G401 (cell line): Measurements from ENCODE around the gene MGAT5. TPM values are rescaled to one million over a fixed set of nuclear protein-coding genes. Genes with fewer than 3 reads are reported as not detected.
"Not testable (repeated sequence)": the region's sequence is repeated elsewhere in the genome, so short reads cannot be mapped to it uniquely, and the experiment has no call there.

Experiments used
- DNase-seq: peaks from one replicate; pipeline ENCODE4 v3.0.0-alpha.2; 2015; ENCODE audit warnings: low spot score
- in situ Hi-C: cut with HindIII; loops from 2 replicates; pipeline ENCODE4 v1.10.0; 2016; ENCODE audit warnings: low sequenced_read_pairs, mixed read lengths
- total RNA-seq: library from RNA; depleted of rRNA; stranded (reverse); fragments of >200 nt; shearing (Covaris generic); gene quantifications from 2 replicates; pipeline ENCODE4 v1.2.3, GENCODE V29; 2014

The MGAT5 gene
- total RNA-seq, 1 experiment from 2014 or later = 0.07 TPM

DNA sequence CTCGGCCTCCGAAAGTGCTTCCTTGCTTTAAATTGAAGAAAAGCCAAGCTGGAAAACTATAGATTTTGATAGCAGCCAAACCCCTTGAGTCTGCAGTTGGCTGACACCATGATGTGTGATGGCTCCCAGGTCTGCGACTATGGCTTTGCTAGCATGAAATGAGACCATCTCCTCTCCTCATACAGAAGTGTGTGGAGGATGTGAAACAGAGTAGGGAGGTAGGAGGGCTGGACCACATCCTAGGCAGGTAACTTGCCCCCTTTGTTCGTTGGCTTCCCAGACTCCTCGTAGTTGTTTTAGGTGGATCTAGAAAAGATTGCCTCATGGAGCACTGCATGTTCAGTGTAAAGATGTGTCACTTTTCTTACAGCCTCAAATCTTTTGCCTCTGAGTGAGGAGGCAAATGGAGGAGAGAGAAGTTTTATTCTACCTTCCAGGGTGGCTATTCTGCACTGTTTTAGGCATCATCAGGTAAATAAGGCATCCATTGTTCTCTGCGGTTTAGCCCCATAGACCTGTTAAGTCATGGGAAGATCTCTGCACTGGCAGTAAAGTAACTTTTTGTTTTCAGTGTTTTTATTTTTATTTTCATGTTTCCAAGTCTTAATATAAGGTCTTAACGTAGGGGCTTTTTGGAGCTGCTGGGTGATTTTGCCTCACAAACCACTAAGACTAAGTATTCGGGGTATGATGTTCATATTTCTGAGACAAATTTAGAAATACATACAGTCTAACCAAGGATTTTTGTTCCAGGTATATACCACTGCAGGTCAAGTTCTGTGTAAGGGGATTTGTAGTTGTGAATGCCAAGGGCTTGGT lies 40.1 kb downstream of the MGAT5 start:
- no peak for DNase-seq
- in situ Hi-C loops = no loop called here

GRCh38 chr2:134294598-134294997 lies 40.7 kb downstream of the MGAT5 start:
- in situ Hi-C loops, DNase-seq: not testable (repeated sequence)

DNA sequence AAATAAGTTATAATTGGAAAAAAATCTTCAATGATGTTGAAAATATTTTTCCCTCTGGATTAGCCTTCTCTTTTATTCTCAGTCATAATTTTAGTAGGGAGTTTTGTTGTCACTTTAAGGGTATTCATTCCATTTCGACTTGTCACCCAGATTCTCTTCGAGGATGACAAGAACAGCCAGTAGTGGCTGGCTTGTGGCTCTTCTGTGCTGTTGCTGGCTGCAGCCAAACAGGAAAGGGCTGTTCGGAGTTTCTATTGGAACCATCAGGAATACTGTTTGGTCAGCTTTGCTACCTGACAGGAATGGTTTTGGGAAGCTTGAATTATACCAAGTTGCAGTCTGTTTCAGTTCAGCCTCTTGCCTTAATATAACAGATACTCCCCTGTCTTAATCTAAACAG lies 41.6 kb downstream of the MGAT5 start:
- in situ Hi-C loops = no loop called here
- no peak for DNase-seq

DNA sequence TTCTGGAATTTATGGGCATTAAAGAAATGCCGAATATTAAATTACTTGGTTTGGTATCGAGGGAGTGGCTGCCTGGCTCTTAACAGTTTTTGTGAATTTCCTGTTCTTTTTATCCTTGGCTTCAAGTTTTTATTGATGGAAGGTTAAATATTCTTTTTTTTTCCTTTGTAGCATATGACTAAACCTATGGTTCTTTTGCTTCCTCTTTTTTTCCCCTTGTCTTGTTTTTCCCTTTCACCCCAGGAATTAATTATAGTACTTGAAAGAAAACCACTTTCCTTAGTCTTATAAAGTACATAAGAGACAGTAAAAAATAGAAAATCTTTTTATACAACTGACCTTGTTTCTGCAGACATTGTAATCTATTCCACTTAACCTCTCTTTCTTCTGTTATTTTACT lies 42.4 kb downstream of the MGAT5 start:
- DNase-seq = no peak
- in situ Hi-C loops = no loop called here

GRCh38 chr2:134299334-134299733 lies 45.5 kb downstream of the MGAT5 start:
- DNase-seq = no peak
- in situ Hi-C loops = no loop called here

- in situ Hi-C loops = no loop called here
- DNase-seq = no peak
These were observed 46.7 kb downstream of the MGAT5 start for GRCh38 chr2:134300585-134300984.

DNA sequence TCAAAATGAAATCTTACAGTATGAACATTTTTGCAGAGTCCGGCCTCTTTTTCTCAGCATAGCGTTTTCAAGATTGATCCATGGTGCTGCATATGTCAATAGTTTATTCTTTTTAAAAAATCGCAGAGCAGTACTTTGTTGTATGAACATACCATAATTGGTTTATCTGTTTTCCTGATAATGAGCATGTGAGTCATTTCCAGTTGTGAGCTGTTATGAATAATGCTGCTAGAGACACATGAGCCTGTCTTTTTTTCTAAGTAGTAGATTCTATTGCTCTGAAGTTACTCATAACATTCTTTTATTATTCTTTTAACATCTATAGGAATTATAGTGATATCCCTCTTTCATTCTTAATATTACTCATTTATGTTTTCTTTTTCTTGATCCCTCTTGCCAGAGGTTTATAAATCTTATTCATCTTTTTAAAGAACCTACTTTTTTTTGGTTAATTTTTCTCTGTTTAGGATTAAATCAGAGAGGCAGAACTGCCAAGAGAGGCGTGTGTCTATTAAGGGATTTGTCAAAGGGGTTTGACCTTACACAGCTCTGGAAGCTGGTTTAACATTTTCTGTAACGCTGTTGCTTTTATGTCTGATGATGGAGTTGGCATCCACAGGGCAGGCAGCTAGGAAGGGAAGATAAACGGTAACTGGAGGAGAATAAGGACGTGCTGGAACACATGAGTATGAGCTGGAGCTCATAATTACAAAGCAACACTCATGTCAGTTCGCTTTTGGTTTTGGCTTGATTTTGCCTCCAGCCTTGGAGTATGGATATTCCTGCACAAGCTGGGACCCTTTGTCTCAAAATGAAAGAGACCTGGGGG lies 47.4 kb downstream of the MGAT5 start:
- DNase-seq = peak; percentile 71
- in situ Hi-C loops = no loop called here

GRCh38 chr2:134301928-134302260 lies 48.0 kb downstream of the MGAT5 start:
- peak; percentile 42 for DNase-seq
- in situ Hi-C loops = no loop called here

DNA sequence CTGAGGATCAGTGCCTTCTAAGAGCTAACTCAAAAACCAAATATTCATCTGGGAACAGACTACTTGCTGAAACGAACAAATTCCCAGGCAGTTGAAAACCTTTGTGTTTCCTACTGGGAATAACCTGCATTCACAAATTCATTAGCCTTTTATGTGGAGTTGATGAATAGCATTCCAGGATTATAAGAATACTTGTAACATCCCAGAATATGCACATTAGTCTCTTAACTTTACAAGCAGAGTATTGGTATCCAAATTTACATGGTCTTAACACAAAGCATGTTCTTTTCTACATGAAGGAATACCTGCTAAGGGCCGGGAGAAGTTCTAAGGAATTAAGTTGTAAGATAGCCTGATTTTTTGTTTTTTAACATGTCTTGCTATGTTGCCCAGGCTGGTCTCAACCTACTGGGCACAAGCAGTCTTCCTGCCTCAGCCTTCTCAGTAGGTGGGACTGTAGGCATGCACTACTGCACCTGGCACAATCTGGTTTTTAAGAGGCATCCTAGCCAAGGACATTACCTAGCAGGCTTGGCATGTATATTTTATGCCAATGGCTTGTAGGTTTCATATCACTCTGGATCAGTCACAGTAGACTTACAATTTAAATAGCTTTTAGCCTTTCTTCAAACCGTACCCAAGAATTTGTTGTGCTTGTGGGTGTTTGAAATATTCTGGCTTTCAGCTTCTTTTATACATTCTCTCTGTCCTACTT lies 50.7 kb downstream of the MGAT5 start:
- DNase-seq = peak; percentile 93
- in situ Hi-C loops = no loop called here

DNA sequence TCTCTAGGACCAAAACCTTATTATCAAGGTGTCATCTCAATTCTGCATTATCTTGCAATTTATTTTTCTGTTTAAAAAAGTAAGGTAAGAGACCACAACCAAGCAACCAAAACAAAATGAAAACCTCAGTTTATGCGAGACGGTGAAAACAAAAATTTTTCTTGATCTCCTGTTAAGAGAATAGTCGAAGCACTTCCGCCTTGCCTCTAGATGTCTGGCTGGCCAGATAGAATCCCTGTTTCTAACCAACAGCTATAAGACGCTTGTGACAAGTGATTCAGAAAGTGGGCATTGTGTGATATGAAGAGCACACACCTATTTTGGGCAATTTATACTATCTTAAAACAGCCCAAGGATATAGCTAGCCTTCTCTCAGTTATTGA lies 51.2 kb downstream of the MGAT5 start:
- no peak for DNase-seq
- in situ Hi-C loops = no loop called here

GRCh38 chr2:134306521-134306920 lies 52.6 kb downstream of the MGAT5 start:
- no peak for DNase-seq
- in situ Hi-C loops = no loop called here

- no peak for DNase-seq
- in situ Hi-C loops = no loop called here
These were observed 53.5 kb downstream of the MGAT5 start for GRCh38 chr2:134307334-134307733.

DNA sequence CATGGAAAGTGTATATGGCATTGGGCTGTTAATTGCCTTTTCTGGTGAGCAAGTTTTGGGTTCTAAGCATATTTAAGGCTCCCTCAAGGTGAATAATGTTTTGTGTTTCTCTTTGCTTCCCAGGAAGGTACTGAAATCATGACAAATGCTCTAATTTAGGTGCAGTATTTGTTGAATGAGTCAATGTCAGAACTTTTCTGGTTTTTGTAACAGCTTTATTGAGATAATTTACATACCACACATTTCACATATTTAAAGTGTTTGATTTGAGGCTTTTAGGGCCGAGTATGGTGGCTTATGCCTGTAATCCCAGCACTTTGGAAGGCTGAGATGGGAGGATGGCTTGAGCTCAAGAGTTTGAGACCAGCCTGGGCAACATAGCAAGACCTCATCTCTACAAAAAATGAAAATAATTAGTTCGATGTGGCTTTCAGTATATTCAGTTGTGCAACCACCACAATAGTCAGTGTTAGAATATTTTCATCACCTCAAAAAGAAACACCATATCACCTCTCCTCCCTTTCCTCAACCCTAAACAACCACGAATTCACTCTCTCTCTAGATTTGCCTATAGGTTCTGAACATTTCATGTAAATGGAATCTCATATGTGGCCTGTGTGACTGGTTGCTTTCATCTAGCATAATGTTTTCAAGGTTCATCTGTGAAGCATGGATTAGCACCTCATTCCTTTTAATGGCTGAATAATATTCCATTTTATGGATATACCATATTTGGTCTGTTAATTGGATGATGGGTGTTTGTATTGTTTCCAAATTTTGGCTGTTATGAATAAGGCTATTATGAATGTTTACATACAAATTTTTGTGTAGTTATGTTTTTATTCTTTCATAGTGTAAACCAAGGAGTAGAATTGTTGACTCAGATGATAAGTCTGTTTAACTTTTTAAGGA lies 54.9 kb downstream of the MGAT5 start:
- in situ Hi-C loops = no loop called here
- DNase-seq = no peak

- DNase-seq = peak; percentile 83
- in situ Hi-C loops = no loop called here
These were observed 56.5 kb downstream of the MGAT5 start for GRCh38 chr2:134310107-134311079.

GRCh38 chr2:134312482-134312881 lies 58.6 kb downstream of the MGAT5 start:
- in situ Hi-C loops = no loop called here
- DNase-seq = no peak

- in situ Hi-C loops = no loop called here
- DNase-seq = no peak
These were observed 60.3 kb downstream of the MGAT5 start for GRCh38 chr2:134314202-134314601.

DNA sequence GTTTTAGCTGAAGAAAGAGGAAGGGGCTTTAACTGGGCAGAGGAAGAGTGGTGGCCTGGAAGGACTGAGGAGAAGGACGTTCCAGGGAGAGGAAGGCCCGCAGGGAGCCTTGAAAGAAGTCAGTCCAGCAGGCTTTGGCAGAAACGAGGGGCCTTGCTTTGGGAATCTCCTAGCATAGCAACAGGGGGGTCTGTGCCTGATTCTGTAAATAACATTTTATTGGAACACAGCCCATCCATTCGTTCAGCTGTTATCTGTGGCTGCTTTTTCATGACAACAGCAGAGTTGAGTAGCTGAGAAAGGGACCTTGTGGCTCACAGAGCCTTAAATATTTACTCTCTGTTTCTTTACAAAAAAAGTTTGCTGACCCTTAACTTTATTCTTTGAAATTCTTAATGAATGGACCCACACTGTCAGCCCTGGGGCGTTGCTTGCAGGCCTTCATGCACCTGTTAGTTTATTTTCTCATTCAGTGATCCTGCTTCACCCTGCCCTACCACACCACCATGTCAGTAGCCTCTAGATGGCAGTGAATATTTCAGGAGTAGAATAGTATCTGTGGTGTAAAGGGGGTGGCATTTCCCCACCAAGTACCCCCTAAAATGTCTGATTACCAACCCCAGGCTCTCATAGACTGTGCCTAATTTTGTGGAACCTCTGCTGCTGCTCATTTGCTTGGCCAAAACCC lies 61.0 kb downstream of the MGAT5 start:
- DNase-seq = peak; percentile 42
- in situ Hi-C loops = no loop called here
